ENCODE results near the gene LCMT1.

DNA sequence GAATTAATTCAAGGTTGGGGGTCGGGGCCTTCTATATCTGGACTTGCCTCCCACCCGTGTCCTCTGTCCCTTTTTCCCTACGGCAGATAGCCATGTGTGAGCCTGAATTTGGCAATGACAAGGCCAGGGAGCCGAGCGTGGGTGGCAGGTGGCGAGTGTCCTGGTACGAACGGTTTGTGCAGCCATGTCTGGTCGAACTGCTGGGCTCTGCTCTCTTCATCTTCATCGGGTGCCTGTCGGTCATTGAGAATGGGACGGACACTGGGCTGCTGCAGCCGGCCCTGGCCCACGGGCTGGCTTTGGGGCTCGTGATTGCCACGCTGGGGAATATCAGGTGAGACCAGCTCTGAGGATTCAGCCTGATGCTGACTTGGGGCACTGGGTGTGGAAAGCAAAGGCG lies 105.6 kb downstream of the LCMT1 start:
- TF ChIP-seq POLR2AphosphoS5 (IDR thresholded peaks at IDR 0.05), result no peak
- TF ChIP-seq, protein P1, sequence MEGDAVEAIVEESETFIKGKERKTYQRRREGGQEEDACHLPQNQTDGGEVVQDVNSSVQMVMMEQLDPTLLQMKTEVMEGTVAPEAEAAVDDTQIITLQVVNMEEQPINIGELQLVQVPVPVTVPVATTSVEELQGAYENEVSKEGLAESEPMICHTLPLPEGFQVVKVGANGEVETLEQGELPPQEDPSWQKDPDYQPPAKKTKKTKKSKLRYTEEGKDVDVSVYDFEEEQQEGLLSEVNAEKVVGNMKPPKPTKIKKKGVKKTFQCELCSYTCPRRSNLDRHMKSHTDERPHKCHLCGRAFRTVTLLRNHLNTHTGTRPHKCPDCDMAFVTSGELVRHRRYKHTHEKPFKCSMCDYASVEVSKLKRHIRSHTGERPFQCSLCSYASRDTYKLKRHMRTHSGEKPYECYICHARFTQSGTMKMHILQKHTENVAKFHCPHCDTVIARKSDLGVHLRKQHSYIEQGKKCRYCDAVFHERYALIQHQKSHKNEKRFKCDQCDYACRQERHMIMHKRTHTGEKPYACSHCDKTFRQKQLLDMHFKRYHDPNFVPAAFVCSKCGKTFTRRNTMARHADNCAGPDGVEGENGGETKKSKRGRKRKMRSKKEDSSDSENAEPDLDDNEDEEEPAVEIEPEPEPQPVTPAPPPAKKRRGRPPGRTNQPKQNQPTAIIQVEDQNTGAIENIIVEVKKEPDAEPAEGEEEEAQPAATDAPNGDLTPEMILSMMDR (IDR thresholded peaks at IDR 0.05), result no peak

All from prostate gland (tissue), 2 donors.